ENCODE data around the gene BRAT1.

BRAT1 gene

GRCh38 chr7:2528481-2529095, 26.7 kb downstream of the BRAT1 start:
- Histone ChIP-seq H3K27me3 (ENCODE audit: control insufficient read depth, insufficient read depth, low read length) (no peaks in the 10 kb centered on the region), H3K9me3 (ENCODE audit: control insufficient read depth, low read length) (no peaks in the 10 kb centered on the region), H3K9ac (ENCODE audit: low read length) (peak overlapping the region; percentile 39), H3K4me3 (ENCODE audit: low read length) (no peak overlapping the region), H3K4me1 (ENCODE audit: control insufficient read depth, insufficient read depth, low read length) (peaks cover 75% of the 10 kb centered on the region), H3K36me3 (ENCODE audit: control insufficient read depth, insufficient read depth, low read length) (peaks cover 33% of the 10 kb centered on the region)

DNA sequence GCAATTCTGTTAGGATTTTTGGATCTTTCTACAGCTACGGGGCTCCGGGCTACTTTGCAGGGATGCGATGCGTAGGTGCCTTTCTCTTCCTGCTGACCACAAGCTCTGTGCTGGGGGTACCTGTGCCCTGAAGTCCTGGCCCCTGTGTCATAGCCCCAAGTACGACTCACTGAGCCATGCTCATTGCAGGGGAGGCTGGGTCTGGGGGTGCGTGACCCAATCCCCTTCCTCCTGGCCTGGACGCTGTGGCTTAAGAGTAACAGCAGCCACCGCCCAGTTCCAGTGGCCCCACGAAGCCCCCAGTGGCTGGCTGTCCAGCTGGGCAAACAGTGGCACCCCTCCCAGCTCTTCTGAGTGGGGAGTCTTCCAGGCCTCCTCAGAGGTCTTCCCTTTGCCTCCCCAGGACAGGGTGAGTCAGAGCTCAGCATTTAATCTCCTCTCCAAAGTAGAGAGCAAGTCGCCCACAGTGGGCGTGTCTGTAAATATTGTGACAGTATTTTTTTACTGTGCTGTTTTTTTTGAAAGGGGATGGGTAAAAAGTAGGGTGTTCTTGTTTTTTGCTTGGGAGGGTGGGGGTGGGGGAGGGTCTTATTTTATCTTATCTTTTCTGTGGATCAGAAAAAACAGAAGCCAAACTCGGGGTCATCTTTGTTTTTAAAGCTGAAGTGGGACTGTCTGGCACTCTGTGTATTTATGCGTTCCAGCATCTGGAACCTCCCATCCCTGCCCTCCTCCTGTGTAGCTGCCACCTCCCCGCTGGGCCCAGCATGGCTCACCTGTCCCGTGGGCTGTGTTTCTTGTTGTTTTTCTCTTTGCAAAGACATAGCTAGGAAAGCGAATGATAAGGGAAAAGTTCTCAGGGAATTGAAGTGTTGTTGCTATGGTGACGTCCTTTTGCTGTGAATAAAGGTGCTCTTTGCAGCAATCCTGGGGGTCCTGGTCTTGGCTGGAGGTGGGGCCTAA, 27.5 kb downstream of the BRAT1 start:
- no peaks in the 10 kb centered on the region for H3K9me3 ChIP-seq (ENCODE audit: control insufficient read depth, low read length)
- H3K9ac ChIP-seq (ENCODE audit: low read length), result peak overlapping the region; percentile 23
- H3K27me3 ChIP-seq (ENCODE audit: control insufficient read depth, insufficient read depth, low read length), result no peaks in the 10 kb centered on the region
- no peak overlapping the region for H3K4me3 ChIP-seq (ENCODE audit: low read length)
- peaks cover 84% of the 10 kb centered on the region for H3K4me1 ChIP-seq (ENCODE audit: control insufficient read depth, insufficient read depth, low read length)
- H3K36me3 ChIP-seq (ENCODE audit: control insufficient read depth, insufficient read depth, low read length), result peaks cover 33% of the 10 kb centered on the region

GRCh38 chr7:2526659-2527504, 28.4 kb downstream of the BRAT1 start:
- Histone ChIP-seq H3K9ac (ENCODE audit: low read length) (peak overlapping the region; percentile 3), H3K27me3 (ENCODE audit: control insufficient read depth, insufficient read depth, low read length) (no peaks in the 10 kb centered on the region), H3K4me3 (ENCODE audit: low read length) (no peak overlapping the region), H3K9me3 (ENCODE audit: control insufficient read depth, low read length) (no peaks in the 10 kb centered on the region), H3K36me3 (ENCODE audit: control insufficient read depth, insufficient read depth, low read length) (peaks cover 33% of the 10 kb centered on the region), H3K4me1 (ENCODE audit: control insufficient read depth, insufficient read depth, low read length) (peaks cover 88% of the 10 kb centered on the region)

DNA sequence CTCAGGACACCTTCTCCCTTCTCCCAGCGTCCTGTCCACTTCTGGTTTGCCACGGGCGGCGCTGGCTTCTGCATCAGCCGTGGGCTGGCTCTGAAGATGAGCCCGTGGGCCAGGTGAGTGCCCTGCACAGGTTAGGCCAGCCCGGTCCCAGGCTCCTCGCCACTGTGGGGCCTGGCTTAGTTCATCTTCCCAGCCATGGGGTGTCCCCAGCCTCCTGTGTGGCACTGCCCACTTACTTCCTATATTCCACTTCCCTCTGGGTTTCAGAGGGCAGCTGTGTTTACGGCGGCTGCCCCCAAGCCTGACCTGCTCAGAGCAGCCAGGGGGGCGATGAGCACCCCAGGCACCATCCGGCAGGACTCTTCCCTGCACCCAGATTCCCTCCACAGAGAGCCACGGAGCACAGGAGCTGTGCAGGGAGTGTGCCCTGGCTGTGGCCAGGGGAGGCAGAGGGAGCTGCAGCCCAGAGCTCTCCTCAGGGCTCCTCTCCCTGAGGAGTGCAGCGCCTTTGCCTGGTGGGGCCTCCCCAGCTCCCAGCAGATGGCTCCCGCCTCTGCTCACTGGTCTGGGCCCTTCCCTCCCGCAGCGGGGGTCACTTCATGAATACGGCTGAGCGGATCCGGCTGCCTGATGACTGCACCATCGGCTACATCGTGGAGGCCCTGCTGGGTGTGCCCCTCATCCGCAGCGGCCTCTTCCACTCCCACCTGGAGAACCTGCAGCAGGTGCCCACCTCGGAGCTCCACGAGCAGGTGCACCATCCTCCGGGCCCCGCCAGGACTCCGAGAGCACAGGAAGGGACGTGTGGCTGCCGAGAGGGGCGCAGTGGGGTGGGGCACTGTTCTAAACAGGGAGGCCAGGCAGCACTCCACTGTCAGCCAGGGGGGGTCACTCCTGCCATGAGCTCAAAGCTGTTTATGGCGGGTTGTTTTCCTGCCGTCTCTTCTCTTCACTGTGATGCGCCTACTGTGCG, 29.4 kb downstream of the BRAT1 start:
- Histone ChIP-seq H3K9me3 (ENCODE audit: control insufficient read depth, low read length) (no peaks in the 10 kb centered on the region), H3K36me3 (ENCODE audit: control insufficient read depth, insufficient read depth, low read length) (peaks cover 33% of the 10 kb centered on the region), H3K9ac (ENCODE audit: low read length) (peak overlapping the region; percentile 68), H3K4me3 (ENCODE audit: low read length) (no peak overlapping the region), H3K4me1 (ENCODE audit: control insufficient read depth, insufficient read depth, low read length) (peaks cover 85% of the 10 kb centered on the region), H3K27me3 (ENCODE audit: control insufficient read depth, insufficient read depth, low read length) (no peaks in the 10 kb centered on the region)

DNA sequence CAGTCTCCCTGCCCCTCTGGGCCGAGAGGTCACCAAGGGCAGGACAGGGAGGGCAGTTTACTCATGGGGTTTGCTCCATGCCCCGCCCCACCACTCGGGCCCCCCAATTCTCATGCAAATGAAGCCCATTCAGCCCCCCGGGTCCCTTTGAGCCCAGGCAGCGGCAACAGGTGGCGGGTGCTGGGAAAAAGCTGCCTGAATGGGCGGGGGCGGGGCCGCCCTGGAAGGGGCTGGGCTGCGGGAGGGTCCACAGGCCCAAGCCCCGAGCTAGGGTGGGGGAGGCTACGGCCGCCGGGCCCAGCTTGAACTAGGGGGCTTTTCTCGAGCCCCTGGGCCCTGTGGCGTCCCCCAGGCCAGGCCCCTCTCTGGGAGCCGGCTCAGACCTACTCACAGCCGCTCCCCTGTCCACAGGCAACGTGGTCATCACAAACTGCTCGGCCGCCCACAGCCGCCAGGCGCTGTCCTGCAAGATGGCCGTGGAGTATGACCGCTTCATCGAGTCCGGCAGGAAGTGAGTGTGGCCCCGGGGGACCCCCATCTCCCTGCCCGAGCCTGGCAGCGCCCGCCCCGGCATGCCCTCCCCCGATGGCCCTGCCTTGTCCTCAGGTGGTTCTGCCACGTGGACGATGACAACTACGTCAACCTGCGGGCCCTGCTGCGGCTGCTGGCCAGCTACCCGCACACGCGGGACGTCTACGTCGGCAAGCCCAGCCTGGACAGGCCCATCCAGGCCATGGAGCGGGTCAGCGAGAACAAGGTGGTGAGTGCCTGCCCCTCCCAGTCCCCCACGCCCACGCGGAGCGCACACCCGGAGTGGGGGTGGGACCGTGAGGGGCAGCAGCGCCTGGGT, 30.3 kb downstream of the BRAT1 start:
- Histone ChIP-seq H3K4me1 (ENCODE audit: control insufficient read depth, insufficient read depth, low read length) (peaks cover 75% of the 10 kb centered on the region), H3K9ac (ENCODE audit: low read length) (peak overlapping the region; percentile 68), H3K27me3 (ENCODE audit: control insufficient read depth, insufficient read depth, low read length) (no peaks in the 10 kb centered on the region), H3K9me3 (ENCODE audit: control insufficient read depth, low read length) (no peaks in the 10 kb centered on the region), H3K4me3 (ENCODE audit: low read length) (peak overlapping the region; percentile 41), H3K36me3 (ENCODE audit: control insufficient read depth, insufficient read depth, low read length) (peaks cover 33% of the 10 kb centered on the region)

DNA sequence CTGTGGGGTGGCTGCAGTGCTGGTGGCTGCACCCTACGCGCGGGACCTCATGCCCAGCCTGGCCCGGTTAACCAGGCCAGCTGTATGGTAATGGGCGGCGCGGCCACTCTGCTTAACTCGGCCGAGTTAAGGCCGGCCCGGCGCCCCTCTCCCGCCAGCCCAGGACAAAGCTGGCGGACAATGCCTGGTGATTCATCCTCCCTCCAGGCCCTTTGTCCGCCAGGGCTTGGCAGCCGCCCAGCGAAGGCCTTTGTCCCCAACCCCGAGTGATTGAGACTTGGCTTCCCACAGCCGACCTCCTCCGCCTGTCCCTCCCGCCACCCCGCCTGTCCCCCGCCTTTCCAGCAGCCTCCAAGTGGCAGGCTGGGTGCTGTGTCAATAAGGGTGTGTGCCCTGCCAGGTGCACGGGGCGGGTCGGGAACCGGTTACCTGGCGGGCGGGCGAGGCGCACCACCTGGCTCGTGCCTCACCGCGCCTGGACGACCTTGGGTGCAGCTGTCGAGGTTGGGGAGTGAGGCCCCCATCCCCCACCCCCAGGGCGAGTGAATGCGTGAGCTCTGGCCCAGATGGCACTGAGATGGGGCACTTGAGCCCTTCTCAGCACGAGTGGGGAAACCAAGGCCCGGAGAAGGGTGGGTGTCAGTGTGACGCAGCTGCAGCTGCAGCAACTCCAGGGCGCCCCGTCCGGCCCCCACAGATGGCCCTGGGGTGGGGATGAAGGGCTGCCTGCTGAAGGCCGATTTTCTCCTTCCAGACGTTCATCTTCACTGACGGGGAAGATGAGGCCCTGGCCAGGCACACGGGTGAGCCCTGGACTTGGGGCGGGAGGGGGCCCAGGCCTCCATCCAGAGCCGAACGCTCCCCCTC, 31.1 kb downstream of the BRAT1 start:
- H3K36me3 ChIP-seq (ENCODE audit: control insufficient read depth, insufficient read depth, low read length), result peaks cover 33% of the 10 kb centered on the region
- H3K27me3 ChIP-seq (ENCODE audit: control insufficient read depth, insufficient read depth, low read length), result no peaks in the 10 kb centered on the region
- H3K9ac ChIP-seq (ENCODE audit: low read length), result peak overlapping the region; percentile 68
- no peaks in the 10 kb centered on the region for H3K9me3 ChIP-seq (ENCODE audit: control insufficient read depth, low read length)
- peak overlapping the region; percentile 41 for H3K4me3 ChIP-seq (ENCODE audit: low read length)
- peaks cover 68% of the 10 kb centered on the region for H3K4me1 ChIP-seq (ENCODE audit: control insufficient read depth, insufficient read depth, low read length)

DNA sequence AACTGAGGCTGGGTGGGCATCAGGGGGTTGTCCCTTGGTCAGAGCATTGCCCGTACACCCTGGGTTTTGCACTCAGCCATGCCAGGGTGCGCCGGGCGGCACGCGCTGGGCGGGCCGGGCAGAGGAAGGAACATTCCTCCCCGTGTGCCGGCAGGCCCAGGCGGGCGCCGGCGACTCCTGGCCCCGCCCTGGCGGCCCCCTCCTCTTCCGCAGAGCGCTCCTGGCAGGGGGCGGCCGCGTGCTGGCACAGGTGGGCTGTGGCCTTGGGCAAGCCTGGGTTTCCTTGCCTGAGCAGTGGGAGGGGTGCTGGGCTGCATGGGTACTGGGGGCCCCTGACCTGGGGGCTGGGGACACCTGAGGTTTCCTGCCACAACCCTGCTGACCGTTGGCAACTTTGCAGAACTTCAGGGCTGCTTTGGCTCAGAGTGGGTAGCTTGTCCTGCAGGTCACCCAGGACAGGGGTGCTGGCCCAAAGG, 31.8 kb downstream of the BRAT1 start:
- Histone ChIP-seq H3K9ac (ENCODE audit: low read length) (peak overlapping the region; percentile 76), H3K36me3 (ENCODE audit: control insufficient read depth, insufficient read depth, low read length) (peaks cover 27% of the 10 kb centered on the region), H3K4me3 (ENCODE audit: low read length) (peak overlapping the region; percentile 32), H3K27me3 (ENCODE audit: control insufficient read depth, insufficient read depth, low read length) (peaks cover 6% of the 10 kb centered on the region), H3K9me3 (ENCODE audit: control insufficient read depth, low read length) (no peaks in the 10 kb centered on the region), H3K4me1 (ENCODE audit: control insufficient read depth, insufficient read depth, low read length) (peaks cover 68% of the 10 kb centered on the region)

GRCh38 chr7:2522780-2523433, 32.4 kb downstream of the BRAT1 start:
- Histone ChIP-seq H3K4me1 (ENCODE audit: control insufficient read depth, insufficient read depth, low read length) (peaks cover 68% of the 10 kb centered on the region), H3K36me3 (ENCODE audit: control insufficient read depth, insufficient read depth, low read length) (peaks cover 24% of the 10 kb centered on the region), H3K27me3 (ENCODE audit: control insufficient read depth, insufficient read depth, low read length) (peaks cover 8% of the 10 kb centered on the region), H3K9ac (ENCODE audit: low read length) (peak overlapping the region; percentile 76), H3K9me3 (ENCODE audit: control insufficient read depth, low read length) (no peaks in the 10 kb centered on the region), H3K4me3 (ENCODE audit: low read length) (peak overlapping the region; percentile 32)

DNA sequence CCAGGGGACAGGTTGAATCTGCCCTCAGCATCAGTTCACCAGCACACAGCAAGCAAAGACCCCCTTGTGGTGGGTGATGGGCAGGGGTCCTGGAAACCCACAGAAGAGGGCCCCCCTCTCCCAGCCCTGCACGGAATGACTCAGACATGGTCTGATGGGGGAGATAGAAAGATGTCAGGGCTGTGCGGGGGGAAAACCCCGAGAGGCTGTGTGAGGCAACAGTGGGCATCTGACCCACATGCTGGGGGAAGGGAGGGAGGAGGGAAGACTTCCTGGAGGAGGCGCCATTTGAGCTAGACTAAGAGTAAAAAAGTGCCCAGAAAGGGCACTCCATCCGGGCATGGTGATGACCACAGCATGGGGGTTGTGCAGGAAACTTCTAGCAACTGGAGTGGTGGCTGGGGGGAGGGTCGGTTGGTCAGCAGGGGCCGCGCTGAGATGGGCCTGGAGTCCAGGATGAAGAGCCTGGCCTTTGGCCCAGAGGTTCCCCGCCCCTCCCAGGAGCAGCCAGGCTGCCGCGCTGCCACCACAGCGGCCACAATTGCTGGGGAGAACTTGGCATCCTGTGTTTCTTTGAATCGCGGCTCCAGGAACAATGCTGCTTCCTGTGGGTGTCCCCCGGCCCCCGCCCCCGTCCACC, 33.3 kb downstream of the BRAT1 start:
- Histone ChIP-seq H3K9ac (ENCODE audit: low read length) (peak overlapping the region; percentile 76), H3K4me1 (ENCODE audit: control insufficient read depth, insufficient read depth, low read length) (peaks cover 61% of the 10 kb centered on the region), H3K4me3 (ENCODE audit: low read length) (peak overlapping the region; percentile 32), H3K27me3 (ENCODE audit: control insufficient read depth, insufficient read depth, low read length) (peaks cover 8% of the 10 kb centered on the region), H3K36me3 (ENCODE audit: control insufficient read depth, insufficient read depth, low read length) (peaks cover 22% of the 10 kb centered on the region), H3K9me3 (ENCODE audit: control insufficient read depth, low read length) (no peaks in the 10 kb centered on the region)

Data from mucosa of stomach (tissue), 1 donor.